Measurements from ENCODE around the gene HLCS.

The HLCS gene

GRCh38 chr21:36856643-36857042, 109.8 kb downstream of the HLCS start:
- peaks cover 0 to 2% of the 10 kb centered on the region in 2 experiments for H3K4me1 ChIP-seq (ENCODE audit: control insufficient read depth in 1 of 2, insufficient read depth in 1 of 2, low read depth in 1 of 2, low read length in 1 of 2)

DNA sequence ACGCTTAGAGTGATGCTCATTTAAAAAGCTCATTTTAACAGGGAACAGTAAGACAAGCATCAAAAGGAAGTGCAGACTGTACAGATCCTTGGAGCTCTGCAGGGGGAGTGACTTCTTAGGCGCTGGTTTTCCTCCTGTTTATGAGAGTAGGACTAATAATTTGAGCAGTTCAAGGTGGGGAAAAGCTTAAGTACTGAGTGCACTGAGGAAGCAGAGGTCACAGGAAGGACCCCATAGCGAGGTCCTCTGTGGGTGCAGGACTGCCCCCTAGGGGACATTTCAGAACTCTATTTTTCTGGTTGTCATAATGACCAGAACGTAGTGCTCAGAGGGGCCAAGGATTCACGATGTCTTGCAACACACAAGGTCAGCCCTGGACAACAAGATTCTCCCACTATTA, 112.1 kb downstream of the HLCS start:
- H3K27ac ChIP-seq, result no peak overlapping the region
- H3K27me3 ChIP-seq, result peaks cover 9% of the 10 kb centered on the region
- H3K36me3 ChIP-seq, result no peaks in the 10 kb centered on the region
- no peaks in the 10 kb centered on the region for H3K4me1 ChIP-seq (ENCODE audit: control insufficient read depth in 1 of 2, insufficient read depth in 1 of 2, low read depth in 1 of 2, low read length in 1 of 2)
- TF ChIP-seq CTCF (IDR thresholded peaks at IDR 0.05), result no peak
- H3K4me3 ChIP-seq (ENCODE audit: low read depth in 1 of 2, low read length in 1 of 2), result no peak overlapping the region
- H3K9me3 ChIP-seq, result no peaks in the 10 kb centered on the region

More at GRCh38 chr21:36856643-36857042, 109.8 kb downstream of the HLCS start:
- H3K36me3 ChIP-seq, result no peaks in the 10 kb centered on the region
- no peak overlapping the region for H3K27ac ChIP-seq
- no peak for TF ChIP-seq CTCF (IDR thresholded peaks at IDR 0.05)
- no peaks in the 10 kb centered on the region for H3K9me3 ChIP-seq
- peaks cover 9% of the 10 kb centered on the region for H3K27me3 ChIP-seq
- no peak overlapping the region for H3K4me3 ChIP-seq (ENCODE audit: low read depth in 1 of 2, low read length in 1 of 2)

- TF ChIP-seq CTCF (IDR thresholded peaks at IDR 0.05), result no peak
- Histone ChIP-seq H3K36me3 (no peaks in the 10 kb centered on the region), H3K27me3 (peaks cover 9% of the 10 kb centered on the region), H3K9me3 (no peaks in the 10 kb centered on the region), H3K4me1 (ENCODE audit: control insufficient read depth in 1 of 2, insufficient read depth in 1 of 2, low read depth in 1 of 2, low read length in 1 of 2) (no peaks in the 10 kb centered on the region), H3K4me3 (ENCODE audit: low read depth in 1 of 2, low read length in 1 of 2) (no peak overlapping the region), H3K27ac (no peak overlapping the region)
Measured at GRCh38 chr21:36852864-36853263, 113.6 kb downstream of the HLCS start.

- Histone ChIP-seq H3K4me1 (ENCODE audit: control insufficient read depth in 1 of 2, insufficient read depth in 1 of 2, low read depth in 1 of 2, low read length in 1 of 2) (no peaks in the 10 kb centered on the region), H3K27ac (no peak overlapping the region), H3K4me3 (ENCODE audit: low read depth in 1 of 2, low read length in 1 of 2) (no peak overlapping the region), H3K27me3 (peaks cover 9% of the 10 kb centered on the region), H3K9me3 (no peaks in the 10 kb centered on the region), H3K36me3 (no peaks in the 10 kb centered on the region)
- no peak for TF ChIP-seq CTCF (IDR thresholded peaks at IDR 0.05)
Measured at GRCh38 chr21:36852293-36852692, 114.2 kb downstream of the HLCS start.

- no peak for TF ChIP-seq CTCF (IDR thresholded peaks at IDR 0.05)
- no peaks in the 10 kb centered on the region for H3K36me3 ChIP-seq
- peaks cover 9% of the 10 kb centered on the region for H3K27me3 ChIP-seq
- no peaks in the 10 kb centered on the region for H3K4me1 ChIP-seq (ENCODE audit: control insufficient read depth in 1 of 2, insufficient read depth in 1 of 2, low read depth in 1 of 2, low read length in 1 of 2)
- H3K27ac ChIP-seq, result no peak overlapping the region
- no peaks in the 10 kb centered on the region for H3K9me3 ChIP-seq
- H3K4me3 ChIP-seq (ENCODE audit: low read depth in 1 of 2, low read length in 1 of 2), result no peak overlapping the region
Measured at GRCh38 chr21:36851121-36851520, 115.3 kb downstream of the HLCS start.

GRCh38 chr21:36850372-36850771, 116.1 kb downstream of the HLCS start:
- Histone ChIP-seq H3K27ac (no peak overlapping the region), H3K36me3 (no peaks in the 10 kb centered on the region), H3K9me3 (no peaks in the 10 kb centered on the region), H3K27me3 (peaks cover 9% of the 10 kb centered on the region), H3K4me3 (ENCODE audit: low read depth in 1 of 2, low read length in 1 of 2) (no peak overlapping the region), H3K4me1 (ENCODE audit: control insufficient read depth in 1 of 2, insufficient read depth in 1 of 2, low read depth in 1 of 2, low read length in 1 of 2) (no peaks in the 10 kb centered on the region)
- TF ChIP-seq CTCF (IDR thresholded peaks at IDR 0.05), result no peak
